ENCODE data around the gene LRTM2.

The LRTM2 gene

DNA sequence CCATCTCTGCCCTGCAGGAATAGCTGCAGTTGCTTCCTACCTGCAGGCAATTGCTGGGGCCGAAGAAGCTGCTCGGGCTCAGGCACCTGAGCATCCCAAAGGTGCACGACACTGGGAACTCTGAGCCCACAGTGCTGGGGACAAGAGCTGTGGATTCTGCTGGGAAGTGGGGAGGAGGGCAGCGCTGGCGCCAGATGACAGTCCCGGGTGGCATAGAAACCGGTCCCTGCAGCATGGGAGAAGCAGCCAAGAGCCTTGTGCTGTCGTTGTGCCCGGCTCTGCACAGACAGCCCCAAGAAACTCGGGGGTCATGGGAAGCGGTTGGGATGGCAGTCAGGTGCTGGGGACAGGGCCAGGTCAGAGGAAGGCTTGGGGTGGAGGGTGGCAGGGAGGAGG lies 529 bp downstream of the LRTM2 start:
- TF ChIP-seq, protein P1, sequence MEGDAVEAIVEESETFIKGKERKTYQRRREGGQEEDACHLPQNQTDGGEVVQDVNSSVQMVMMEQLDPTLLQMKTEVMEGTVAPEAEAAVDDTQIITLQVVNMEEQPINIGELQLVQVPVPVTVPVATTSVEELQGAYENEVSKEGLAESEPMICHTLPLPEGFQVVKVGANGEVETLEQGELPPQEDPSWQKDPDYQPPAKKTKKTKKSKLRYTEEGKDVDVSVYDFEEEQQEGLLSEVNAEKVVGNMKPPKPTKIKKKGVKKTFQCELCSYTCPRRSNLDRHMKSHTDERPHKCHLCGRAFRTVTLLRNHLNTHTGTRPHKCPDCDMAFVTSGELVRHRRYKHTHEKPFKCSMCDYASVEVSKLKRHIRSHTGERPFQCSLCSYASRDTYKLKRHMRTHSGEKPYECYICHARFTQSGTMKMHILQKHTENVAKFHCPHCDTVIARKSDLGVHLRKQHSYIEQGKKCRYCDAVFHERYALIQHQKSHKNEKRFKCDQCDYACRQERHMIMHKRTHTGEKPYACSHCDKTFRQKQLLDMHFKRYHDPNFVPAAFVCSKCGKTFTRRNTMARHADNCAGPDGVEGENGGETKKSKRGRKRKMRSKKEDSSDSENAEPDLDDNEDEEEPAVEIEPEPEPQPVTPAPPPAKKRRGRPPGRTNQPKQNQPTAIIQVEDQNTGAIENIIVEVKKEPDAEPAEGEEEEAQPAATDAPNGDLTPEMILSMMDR (IDR thresholded peaks at IDR 0.05; ENCODE audit: low read depth, low read length, missing control alignments), result no peak
- H3K4me3 ChIP-seq (ENCODE audit: low read depth, low read length), result no peak overlapping the region
- in situ Hi-C loops (cut with HindIII; ENCODE audit: low sequenced_read_pairs), result loop anchor here (25.0 kb wide), 1 partner anchor 116 kb away; no protein-coding TSS in a partner anchor
- no peak for DNase-seq (ENCODE audit: low read depth)

DNA sequence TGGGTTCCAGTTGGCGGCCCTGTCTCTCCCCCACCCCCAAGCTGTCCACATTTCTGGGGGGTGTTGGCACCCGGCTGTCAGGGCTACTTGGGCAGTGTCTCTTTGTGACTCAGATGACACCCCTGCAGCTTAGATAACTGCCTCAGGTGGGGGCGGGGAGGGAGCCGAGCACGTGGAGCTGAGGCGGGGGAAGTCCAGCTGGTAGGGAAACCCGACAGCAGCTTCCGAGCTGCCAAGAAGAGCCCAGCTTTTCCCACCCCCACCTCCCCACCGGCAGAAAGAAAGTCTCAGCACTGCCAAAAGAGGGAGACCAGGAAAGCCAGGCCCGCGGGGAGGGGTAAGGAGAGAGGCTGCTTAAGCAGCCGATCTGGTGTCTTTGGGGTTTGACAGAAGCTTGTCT lies 1.4 kb downstream of the LRTM2 start:
- TF ChIP-seq, protein P1 (IDR thresholded peaks at IDR 0.05; ENCODE audit: low read depth, low read length, missing control alignments), result no peak
- in situ Hi-C loops (cut with HindIII; ENCODE audit: low sequenced_read_pairs), result loop anchor here (25.0 kb wide), 1 partner anchor 115 kb away; no protein-coding TSS in a partner anchor
- no peak overlapping the region for H3K4me3 ChIP-seq (ENCODE audit: low read depth, low read length)
- DNase-seq (ENCODE audit: low read depth), result no peak

DNA sequence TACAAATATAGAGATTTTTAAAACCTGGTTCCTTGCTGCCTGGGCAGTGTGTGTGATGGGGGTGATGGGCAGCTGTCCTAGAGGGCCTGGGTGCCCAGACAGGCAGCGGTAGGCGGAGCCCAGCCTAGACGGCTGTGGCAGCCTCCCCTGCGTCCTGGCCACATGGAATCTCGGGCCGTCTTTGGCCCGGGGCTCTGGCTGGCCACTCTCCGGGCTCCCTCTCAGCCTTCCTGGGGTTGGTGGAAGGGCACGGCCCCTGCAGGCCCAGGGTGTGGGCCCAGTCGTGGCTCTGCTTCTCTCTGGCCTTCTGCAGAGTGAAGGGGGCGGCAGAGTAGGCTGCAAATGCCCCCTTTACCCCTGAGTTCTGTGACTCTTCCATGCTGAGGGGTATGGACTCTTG lies 2.3 kb downstream of the LRTM2 start:
- in situ Hi-C loops (cut with HindIII; ENCODE audit: low sequenced_read_pairs), result loop anchor here (25.0 kb wide), 1 partner anchor 115 kb away; no protein-coding TSS in a partner anchor
- DNase-seq (ENCODE audit: low read depth), result no peak
- TF ChIP-seq, protein P1 (IDR thresholded peaks at IDR 0.05; ENCODE audit: low read depth, low read length, missing control alignments), result no peak
- H3K4me3 ChIP-seq (ENCODE audit: low read depth, low read length), result no peak overlapping the region

DNA sequence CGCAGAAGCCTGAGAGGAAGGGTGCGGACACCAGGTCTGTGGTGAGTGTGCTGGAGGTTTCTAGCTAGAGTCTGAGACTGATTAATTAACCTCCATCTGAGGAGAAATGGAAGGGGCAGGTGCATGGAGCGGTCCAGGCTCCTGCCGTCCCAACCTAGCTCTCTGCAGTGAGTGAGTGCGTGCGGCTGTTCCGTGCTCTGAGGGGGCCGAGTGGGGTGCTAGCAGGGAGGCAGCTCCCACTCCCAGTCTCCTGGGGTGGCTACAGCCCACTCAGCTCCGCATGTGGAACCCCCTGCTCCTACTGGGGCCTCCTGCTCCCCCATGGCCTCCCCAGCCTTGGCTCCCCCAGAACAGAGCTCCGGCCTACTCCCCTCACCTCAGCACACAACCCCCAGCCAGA lies 2.9 kb downstream of the LRTM2 start:
- TF ChIP-seq, protein P1 (IDR thresholded peaks at IDR 0.05; ENCODE audit: low read depth, low read length, missing control alignments), result no peak
- no peak overlapping the region for H3K4me3 ChIP-seq (ENCODE audit: low read depth, low read length)
- no peak for DNase-seq (ENCODE audit: low read depth)
- in situ Hi-C loops (cut with HindIII; ENCODE audit: low sequenced_read_pairs), result loop anchor here (25.0 kb wide), 1 partner anchor 114 kb away; no protein-coding TSS in a partner anchor

DNA sequence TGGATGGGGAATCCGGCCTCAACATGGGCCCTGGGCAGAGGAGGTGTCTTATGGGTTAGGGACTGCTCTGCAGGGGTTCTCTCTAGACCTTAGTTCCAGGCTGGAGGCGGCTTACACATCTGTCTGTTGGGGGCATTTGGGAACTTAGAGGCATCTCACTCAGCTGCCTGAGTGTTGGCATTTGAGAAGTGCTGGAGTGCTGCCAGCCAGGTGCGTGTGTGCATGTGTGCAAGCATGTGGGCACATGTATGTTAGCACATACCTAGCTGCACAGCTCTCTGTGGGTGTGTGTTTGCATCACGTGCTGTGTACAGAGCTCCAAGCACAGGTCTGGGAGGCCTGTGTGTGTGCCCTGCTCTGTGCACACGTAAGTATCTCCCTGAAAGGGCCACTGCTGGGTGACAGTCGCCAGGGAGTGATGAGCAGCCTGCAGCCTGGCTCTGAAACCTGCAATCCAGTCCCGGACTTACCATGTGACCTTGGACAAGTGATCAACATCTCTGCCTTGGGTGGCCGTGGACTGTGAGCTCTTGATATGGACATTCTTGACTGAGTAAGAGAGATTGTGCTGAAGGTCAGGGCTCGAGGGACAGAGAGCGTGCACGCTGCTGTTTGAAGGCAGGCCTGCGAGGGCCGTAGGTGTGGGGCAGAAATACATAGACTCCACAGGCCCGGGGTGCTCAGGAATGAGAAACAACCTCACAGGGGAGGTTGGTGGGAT lies 5.2 kb downstream of the LRTM2 start:
- no peak for DNase-seq (ENCODE audit: low read depth)
- TF ChIP-seq, protein P1 (IDR thresholded peaks at IDR 0.05; ENCODE audit: low read depth, low read length, missing control alignments), result no peak
- no peak overlapping the region for H3K4me3 ChIP-seq (ENCODE audit: low read depth, low read length)
- in situ Hi-C loops (cut with HindIII; ENCODE audit: low sequenced_read_pairs), result no loop called here

DNA sequence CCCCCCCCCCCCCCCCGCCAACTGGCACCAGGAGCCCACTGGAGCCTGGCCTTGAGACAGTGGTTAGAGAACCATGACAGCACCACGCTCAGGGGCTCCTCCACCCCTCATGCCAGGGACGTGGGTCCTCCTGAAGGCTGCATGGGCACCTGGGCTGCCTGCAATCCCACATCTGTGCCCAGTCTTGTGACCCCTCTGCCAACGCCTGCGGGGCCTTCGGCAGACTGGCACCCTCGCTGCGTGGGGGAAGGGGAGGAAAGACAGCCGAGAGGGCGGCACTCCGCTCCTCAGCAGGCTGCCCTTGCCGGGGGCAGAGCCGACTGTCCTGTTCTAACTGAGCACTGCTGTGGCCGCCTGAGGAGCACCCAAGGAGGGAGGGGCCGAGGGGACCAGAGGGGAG lies 6.0 kb downstream of the LRTM2 start:
- TF ChIP-seq, protein P1 (IDR thresholded peaks at IDR 0.05; ENCODE audit: low read depth, low read length, missing control alignments), result no peak
- no peak overlapping the region for H3K4me3 ChIP-seq (ENCODE audit: low read depth, low read length)
- in situ Hi-C loops (cut with HindIII; ENCODE audit: low sequenced_read_pairs), result no loop called here
- DNase-seq (ENCODE audit: low read depth), result no peak

Measured in astrocyte of the cerebellum (primary cell).